Neural cell (in vitro differentiated cells): ENCODE results near the gene FBLN5. TPM values are rescaled to one million over a fixed set of nuclear protein-coding genes. Genes with fewer than 3 reads are reported as not detected.

ENCODE experiments used
- H2AFZ ChIP-seq: fragments of 200-600, 300-800 bp; sonication (generic), shearing (Covaris generic); 2 replicates; pipeline ENCODE4 v1.6.0; 2014; ENCODE audit warnings: low read depth, mild to moderate bottlenecking, antibody characterized with exemption, low read length, moderate library complexity
- H3F3A ChIP-seq: fragments of 200-600 bp; shearing (Covaris generic); 2 replicates; pipeline ENCODE4 v1.6.1; 2016; ENCODE audit warnings: mild to moderate bottlenecking, moderate library complexity, mixed read lengths, antibody characterized with exemption, low read length; ENCODE audit not compliant: insufficient read depth, poor library complexity, severe bottlenecking
- H3K27ac ChIP-seq: fragments of 200-600, 300-800 bp; sonication (generic), shearing (Covaris generic); 2 replicates; pipeline ENCODE4 v1.5.1; 2014; ENCODE audit warnings: mild to moderate bottlenecking, low read length, moderate library complexity
- H3K27me3 ChIP-seq: fragments of 300-800, 200-600 bp; sonication (generic), shearing (Covaris generic); 2 replicates; pipeline ENCODE4 v1.6.0; 2014; ENCODE audit warnings: mild to moderate bottlenecking, low read depth, low read length, moderate library complexity; ENCODE audit not compliant: insufficient read depth
- H3K36me3 ChIP-seq: fragments of 300-800, 200-600 bp; sonication (generic), shearing (Covaris generic); 2 replicates; pipeline ENCODE4 v1.5.1; 2014; ENCODE audit warnings: mild to moderate bottlenecking, antibody characterized with exemption, low read length, moderate library complexity; ENCODE audit not compliant: insufficient read depth
- H3K4me2 ChIP-seq: fragments of 300-800, 200-600 bp; sonication (generic), shearing (Covaris generic); 2 replicates; pipeline ENCODE4 v1.6.0; 2014; ENCODE audit warnings: mild to moderate bottlenecking, low read length
- H3K4me3 ChIP-seq: fragments of 300-800, 200-600 bp; sonication (generic), shearing (Covaris generic); 2 replicates; pipeline ENCODE4 v1.5.1; 2014; ENCODE audit warnings: mild to moderate bottlenecking, low read length, moderate library complexity
- H3K79me2 ChIP-seq: fragments of 200-600 bp; shearing (Covaris generic); replicated peaks from 2 replicates; pipeline ENCODE4 v1.6.0; 2014; ENCODE audit warnings: mild to moderate bottlenecking, low read length, moderate library complexity; ENCODE audit not compliant: insufficient read depth
- H3K9ac ChIP-seq: fragments of 300-800, 200-600 bp; sonication (generic), shearing (Covaris generic); 2 replicates; pipeline ENCODE4 v1.6.1; 2016; ENCODE audit warnings: mild to moderate bottlenecking, low read length, mixed read lengths
- H3K9me2 ChIP-seq: fragments of 200-600 bp; shearing (Covaris generic); 2 replicates; pipeline ENCODE4 v1.6.1; 2016; ENCODE audit warnings: mild to moderate bottlenecking, low read length, mixed read lengths; ENCODE audit not compliant: insufficient read depth
- H3K9me3 ChIP-seq: fragments of 200-600, 300-800 bp; sonication (generic), shearing (Covaris generic); 2 replicates; pipeline ENCODE4 v1.6.1; 2016; ENCODE audit warnings: mild to moderate bottlenecking, mixed run types, low read length, moderate library complexity, mixed read lengths
- H4K20me1 ChIP-seq: fragments of 200-600 bp; shearing (Covaris generic); 2 replicates; pipeline ENCODE4 v1.6.1; 2016; ENCODE audit warnings: mild to moderate bottlenecking, mixed run types; ENCODE audit not compliant: insufficient read depth
- EP300 ChIP-seq: fragments of 450-650 bp; conservative IDR thresholded peaks from 2 replicates; pipeline ENCODE4 v1.6.1; 2014; ENCODE audit warnings: antibody characterized with exemption, mild to moderate bottlenecking, moderate library complexity; ENCODE audit not compliant: poor library complexity, severe bottlenecking
- EZH2 ChIP-seq: fragments of 200-600, 300-800 bp; shearing (Covaris generic), sonication (generic); IDR thresholded peaks from 2 replicates; pipeline ENCODE4 v1.6.1; 2014; ENCODE audit warnings: antibody characterized with exemption, low read length, borderline replicate concordance, mild to moderate bottlenecking; ENCODE audit not compliant: insufficient read depth, poor library complexity, severe bottlenecking
- MXI1 ChIP-seq: fragments of 450-650 bp; conservative IDR thresholded peaks from 2 replicates; pipeline ENCODE4 v1.6.1; 2014; ENCODE audit warnings: antibody characterized with exemption, mild to moderate bottlenecking; ENCODE audit not compliant: poor library complexity, severe bottlenecking
- POLR2AphosphoS5 ChIP-seq: IDR thresholded peaks from 2 replicates; pipeline ENCODE4 v1.6.1; 2012
- RAD21 ChIP-seq: fragments of 450-650 bp; conservative IDR thresholded peaks from 2 replicates; pipeline ENCODE4 v1.6.1; 2014; ENCODE audit warnings: antibody characterized with exemption, mild to moderate bottlenecking, moderate library complexity
- SMC3 ChIP-seq: fragments of 450-650 bp; conservative IDR thresholded peaks from 2 replicates; pipeline ENCODE4 v1.6.1; 2014; ENCODE audit warnings: antibody characterized with exemption, mild to moderate bottlenecking, moderate library complexity; ENCODE audit not compliant: poor library complexity
- TAF1 ChIP-seq: IDR thresholded peaks from 2 replicates; pipeline ENCODE4 v1.6.1; 2012; ENCODE audit warnings: low read depth
- polyA plus RNA-seq: library from polyadenylated mRNA; depleted of rRNA; stranded (reverse); fragments of >200 nt; gene quantifications from 2 replicates; pipeline ENCODE4 v1.2.3, GENCODE V29; 2014
- TF ChIP-seq, protein P1 (sequence below): fragments of 450-650 bp; IDR thresholded peaks from 2 replicates; pipeline ENCODE4 v1.5.1; 2014; ENCODE audit warnings: antibody characterized with exemption, mild to moderate bottlenecking, moderate library complexity; ENCODE audit not compliant: poor library complexity, severe bottlenecking
- TF ChIP-seq, protein P2 (sequence below): IDR thresholded peaks from 2 replicates; pipeline ENCODE4 v1.6.1; 2012; ENCODE audit warnings: borderline replicate concordance

Gene FBLN5
- polyA plus RNA-seq, 1 donor from 2014 or later, result 1.5 TPM

DNA sequence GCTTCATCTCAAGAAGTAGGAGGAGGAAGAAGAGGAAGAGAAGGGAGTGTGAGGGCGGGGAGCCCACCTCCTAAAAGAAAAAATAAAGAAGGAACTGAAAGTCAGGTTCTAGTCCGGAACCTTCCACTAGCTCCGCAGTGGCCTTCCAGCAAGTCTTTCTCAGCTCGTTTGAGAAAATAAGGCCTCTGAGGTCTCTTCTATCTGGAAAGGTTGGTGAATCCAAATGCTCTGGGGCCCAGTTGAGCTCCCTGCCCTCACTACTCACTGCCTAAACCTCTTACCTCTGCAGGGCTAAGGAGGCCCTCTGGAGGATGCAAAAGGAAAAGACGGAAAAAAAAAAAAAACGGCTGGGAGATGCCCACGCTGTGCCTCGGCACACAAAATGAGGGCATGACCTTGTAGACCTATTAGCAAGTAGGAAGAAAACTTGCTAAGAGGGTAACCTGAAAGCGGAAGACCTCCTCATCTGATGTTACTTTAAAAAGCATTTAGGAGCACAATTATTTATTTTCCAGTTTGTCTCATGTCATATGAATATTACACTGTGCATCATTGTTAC, 35.9 kb downstream of the FBLN5 start:
- H3K4me3 ChIP-seq, result no peak overlapping the region
- no peaks in the 10 kb centered on the region for H3K36me3 ChIP-seq
- TF ChIP-seq, protein P1, sequence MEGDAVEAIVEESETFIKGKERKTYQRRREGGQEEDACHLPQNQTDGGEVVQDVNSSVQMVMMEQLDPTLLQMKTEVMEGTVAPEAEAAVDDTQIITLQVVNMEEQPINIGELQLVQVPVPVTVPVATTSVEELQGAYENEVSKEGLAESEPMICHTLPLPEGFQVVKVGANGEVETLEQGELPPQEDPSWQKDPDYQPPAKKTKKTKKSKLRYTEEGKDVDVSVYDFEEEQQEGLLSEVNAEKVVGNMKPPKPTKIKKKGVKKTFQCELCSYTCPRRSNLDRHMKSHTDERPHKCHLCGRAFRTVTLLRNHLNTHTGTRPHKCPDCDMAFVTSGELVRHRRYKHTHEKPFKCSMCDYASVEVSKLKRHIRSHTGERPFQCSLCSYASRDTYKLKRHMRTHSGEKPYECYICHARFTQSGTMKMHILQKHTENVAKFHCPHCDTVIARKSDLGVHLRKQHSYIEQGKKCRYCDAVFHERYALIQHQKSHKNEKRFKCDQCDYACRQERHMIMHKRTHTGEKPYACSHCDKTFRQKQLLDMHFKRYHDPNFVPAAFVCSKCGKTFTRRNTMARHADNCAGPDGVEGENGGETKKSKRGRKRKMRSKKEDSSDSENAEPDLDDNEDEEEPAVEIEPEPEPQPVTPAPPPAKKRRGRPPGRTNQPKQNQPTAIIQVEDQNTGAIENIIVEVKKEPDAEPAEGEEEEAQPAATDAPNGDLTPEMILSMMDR, result no peak
- TF ChIP-seq MXI1 (no peak), EP300 (no peak), TAF1 (no peak), RAD21 (peak; percentile 28)
- no peaks in the 10 kb centered on the region for H3K9me3 ChIP-seq
- H3K27me3 ChIP-seq, result no peaks in the 10 kb centered on the region
- H3K9me2 ChIP-seq, result no peaks in the 10 kb centered on the region
- H3K27ac ChIP-seq, result no peak overlapping the region
- no peak overlapping the region for H2AFZ ChIP-seq
- H3F3A ChIP-seq, result no peaks in the 10 kb centered on the region
- H3K79me2 ChIP-seq, result no peaks in the 10 kb centered on the region
- H3K4me2 ChIP-seq, result no peak overlapping the region
- H4K20me1 ChIP-seq, result no peaks in the 10 kb centered on the region
- H3K9ac ChIP-seq, result no peak overlapping the region

DNA sequence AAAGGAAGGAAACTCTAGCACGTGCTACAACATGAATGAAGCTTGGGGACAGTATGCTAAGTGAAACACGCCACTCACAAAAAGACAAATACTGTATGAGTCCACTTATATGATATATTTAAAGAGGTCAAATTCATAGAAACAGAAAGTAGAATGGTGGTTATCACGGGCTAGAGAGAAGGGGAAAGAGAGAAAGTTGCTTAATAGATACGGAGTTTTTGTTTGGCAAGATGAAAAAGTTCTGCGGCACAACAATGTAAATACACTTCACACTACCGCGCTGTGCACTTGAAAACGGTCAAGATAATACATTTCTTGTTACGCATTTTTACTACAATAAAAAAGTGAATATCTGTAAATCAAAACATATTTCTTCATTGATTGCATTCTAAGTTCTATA, 37.3 kb downstream of the FBLN5 start:
- Histone ChIP-seq H3K4me3 (no peak overlapping the region), H2AFZ (no peak overlapping the region), H3K27ac (no peak overlapping the region), H3K9me2 (no peaks in the 10 kb centered on the region), H3F3A (no peaks in the 10 kb centered on the region), H3K9ac (no peak overlapping the region), H4K20me1 (no peaks in the 10 kb centered on the region), H3K4me2 (no peak overlapping the region), H3K79me2 (no peaks in the 10 kb centered on the region), H3K36me3 (no peaks in the 10 kb centered on the region), H3K27me3 (no peaks in the 10 kb centered on the region), H3K9me3 (no peaks in the 10 kb centered on the region)
- TF ChIP-seq, protein P1, result no peak
- TF ChIP-seq MXI1 (no peak), EP300 (no peak), RAD21 (no peak), EZH2 (no peak), POLR2AphosphoS5 (no peak), SMC3 (no peak), TAF1 (no peak)
- TF ChIP-seq, protein P2, sequence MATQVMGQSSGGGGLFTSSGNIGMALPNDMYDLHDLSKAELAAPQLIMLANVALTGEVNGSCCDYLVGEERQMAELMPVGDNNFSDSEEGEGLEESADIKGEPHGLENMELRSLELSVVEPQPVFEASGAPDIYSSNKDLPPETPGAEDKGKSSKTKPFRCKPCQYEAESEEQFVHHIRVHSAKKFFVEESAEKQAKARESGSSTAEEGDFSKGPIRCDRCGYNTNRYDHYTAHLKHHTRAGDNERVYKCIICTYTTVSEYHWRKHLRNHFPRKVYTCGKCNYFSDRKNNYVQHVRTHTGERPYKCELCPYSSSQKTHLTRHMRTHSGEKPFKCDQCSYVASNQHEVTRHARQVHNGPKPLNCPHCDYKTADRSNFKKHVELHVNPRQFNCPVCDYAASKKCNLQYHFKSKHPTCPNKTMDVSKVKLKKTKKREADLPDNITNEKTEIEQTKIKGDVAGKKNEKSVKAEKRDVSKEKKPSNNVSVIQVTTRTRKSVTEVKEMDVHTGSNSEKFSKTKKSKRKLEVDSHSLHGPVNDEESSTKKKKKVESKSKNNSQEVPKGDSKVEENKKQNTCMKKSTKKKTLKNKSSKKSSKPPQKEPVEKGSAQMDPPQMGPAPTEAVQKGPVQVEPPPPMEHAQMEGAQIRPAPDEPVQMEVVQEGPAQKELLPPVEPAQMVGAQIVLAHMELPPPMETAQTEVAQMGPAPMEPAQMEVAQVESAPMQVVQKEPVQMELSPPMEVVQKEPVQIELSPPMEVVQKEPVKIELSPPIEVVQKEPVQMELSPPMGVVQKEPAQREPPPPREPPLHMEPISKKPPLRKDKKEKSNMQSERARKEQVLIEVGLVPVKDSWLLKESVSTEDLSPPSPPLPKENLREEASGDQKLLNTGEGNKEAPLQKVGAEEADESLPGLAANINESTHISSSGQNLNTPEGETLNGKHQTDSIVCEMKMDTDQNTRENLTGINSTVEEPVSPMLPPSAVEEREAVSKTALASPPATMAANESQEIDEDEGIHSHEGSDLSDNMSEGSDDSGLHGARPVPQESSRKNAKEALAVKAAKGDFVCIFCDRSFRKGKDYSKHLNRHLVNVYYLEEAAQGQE, result no peak
